GM19372 (cell line): ENCODE results near the gene ALG1.
"Not testable (repeated sequence)": the region's sequence is repeated elsewhere in the genome, so short reads cannot be mapped to it uniquely, and the experiment has no call there.

ENCODE experiments used
- ATAC-seq: cut with Tn5 transposase; IDR thresholded peaks from one replicate; pipeline ENCODE4 v1.9.1; 2021; ENCODE audit warnings: mild to moderate bottlenecking, low read depth, moderate library complexity; ENCODE audit not compliant: unreplicated experiment

Gene ALG1

GRCh38 chr16:5097061-5097469 is 25.4 kb downstream of the ALG1 start:
- not testable (repeated sequence) for ATAC-seq

- peak; percentile 95 for ATAC-seq
Measured at GRCh38 chr16:5097470-5098220, 26.0 kb downstream of the ALG1 start, which contains the start of gene EEF2KMT. Gene EEF2KMT (minus strand): TSS chr16:5097795. CDS start chr16:5097739, 56 bp downstream.

GRCh38 chr16:5098221-5099159 is 26.8 kb downstream of the ALG1 start:
- ATAC-seq: peak; percentile 64

- ATAC-seq: not testable (repeated sequence)
Measured at GRCh38 chr16:5099174-5099573, 27.5 kb downstream of the ALG1 start.

- ATAC-seq: not testable (repeated sequence)
Measured at GRCh38 chr16:5103296-5104032, 31.8 kb downstream of the ALG1 start.

- not testable (repeated sequence) for ATAC-seq
Measured at GRCh38 chr16:5105039-5105438, 33.4 kb downstream of the ALG1 start.

GRCh38 chr16:5108505-5109158 is 37.0 kb downstream of the ALG1 start:
- ATAC-seq: no peak

- ATAC-seq: not testable (repeated sequence)
Measured at GRCh38 chr16:5110933-5111332, 39.3 kb downstream of the ALG1 start.

GRCh38 chr16:5116780-5117295 is 45.2 kb downstream of the ALG1 start:
- ATAC-seq: not testable (repeated sequence)

- ATAC-seq: not testable (repeated sequence)
Measured at GRCh38 chr16:5117300-5118087, 45.9 kb downstream of the ALG1 start.

- not testable (repeated sequence) for ATAC-seq
Measured at GRCh38 chr16:5131467-5132004, 59.9 kb downstream of the ALG1 start.

GRCh38 chr16:5132915-5133600 is 61.4 kb downstream of the ALG1 start:
- ATAC-seq: not testable (repeated sequence)

- not testable (repeated sequence) for ATAC-seq
Measured at GRCh38 chr16:5134739-5135452, 63.3 kb downstream of the ALG1 start.
